ENCODE results near the gene PIP5K1B. TPM values are rescaled to one million over a fixed set of nuclear protein-coding genes. Genes with fewer than 3 reads are reported as not detected.

The PIP5K1B gene
- total RNA-seq, 2 donors from 2014 or later = 0.17 to 0.37 TPM

DNA sequence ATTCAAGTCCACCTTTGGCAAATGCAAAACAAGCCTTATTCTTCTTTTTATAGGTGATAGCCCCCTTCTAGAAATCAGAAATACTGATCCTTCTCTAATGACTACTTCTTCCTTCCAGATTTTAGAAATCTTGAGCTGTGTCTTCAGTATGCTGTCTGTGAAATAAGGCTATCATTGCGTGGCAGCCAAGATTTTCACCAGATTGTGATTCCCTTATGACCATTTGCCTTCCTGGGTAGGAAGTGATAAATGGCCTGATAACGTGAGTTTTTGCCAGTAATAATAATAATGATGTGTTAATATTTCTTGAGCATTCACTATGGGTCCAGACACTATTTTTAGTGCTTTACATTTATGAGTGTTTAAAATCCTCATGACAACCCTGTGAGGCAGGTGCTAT is 80.9 kb downstream of the PIP5K1B start:
- Mint-ChIP-seq H3K9me3 (no peaks in the 10 kb centered on the region), H3K27me3 (no peaks in the 10 kb centered on the region), H3K4me3 (no peak overlapping the region), H3K4me1 (no peaks in the 10 kb centered on the region), H3K27ac (no peak overlapping the region), H3K36me3 (ENCODE audit: low read depth) (no peaks in the 10 kb centered on the region)
- ATAC-seq (replicated peaks) = no peak

DNA sequence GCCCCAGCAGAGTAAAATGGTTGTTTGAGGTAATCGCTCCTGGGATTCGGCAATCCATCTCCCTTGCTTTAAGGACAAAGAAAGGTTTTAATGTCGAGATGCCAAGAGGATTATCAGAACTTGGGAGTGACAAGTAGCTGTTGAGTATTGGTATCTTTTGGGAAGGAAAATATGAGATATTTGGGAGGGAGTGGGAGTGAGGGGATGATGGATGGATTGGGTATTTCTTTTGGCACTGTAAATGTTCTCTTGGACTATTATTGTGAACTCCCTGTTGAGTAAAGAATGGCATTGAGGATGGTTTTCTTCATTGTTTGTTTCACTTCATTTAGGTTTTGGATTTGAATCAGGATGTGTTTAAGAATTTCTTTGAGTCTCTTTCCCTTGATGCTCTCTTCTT is 86.1 kb downstream of the PIP5K1B start:
- Mint-ChIP-seq H3K4me1 (no peaks in the 10 kb centered on the region), H3K36me3 (ENCODE audit: low read depth) (no peaks in the 10 kb centered on the region), H3K27ac (no peak overlapping the region), H3K9me3 (no peaks in the 10 kb centered on the region), H3K4me3 (no peak overlapping the region), H3K27me3 (no peaks in the 10 kb centered on the region)
- no peak for ATAC-seq (replicated peaks)

DNA sequence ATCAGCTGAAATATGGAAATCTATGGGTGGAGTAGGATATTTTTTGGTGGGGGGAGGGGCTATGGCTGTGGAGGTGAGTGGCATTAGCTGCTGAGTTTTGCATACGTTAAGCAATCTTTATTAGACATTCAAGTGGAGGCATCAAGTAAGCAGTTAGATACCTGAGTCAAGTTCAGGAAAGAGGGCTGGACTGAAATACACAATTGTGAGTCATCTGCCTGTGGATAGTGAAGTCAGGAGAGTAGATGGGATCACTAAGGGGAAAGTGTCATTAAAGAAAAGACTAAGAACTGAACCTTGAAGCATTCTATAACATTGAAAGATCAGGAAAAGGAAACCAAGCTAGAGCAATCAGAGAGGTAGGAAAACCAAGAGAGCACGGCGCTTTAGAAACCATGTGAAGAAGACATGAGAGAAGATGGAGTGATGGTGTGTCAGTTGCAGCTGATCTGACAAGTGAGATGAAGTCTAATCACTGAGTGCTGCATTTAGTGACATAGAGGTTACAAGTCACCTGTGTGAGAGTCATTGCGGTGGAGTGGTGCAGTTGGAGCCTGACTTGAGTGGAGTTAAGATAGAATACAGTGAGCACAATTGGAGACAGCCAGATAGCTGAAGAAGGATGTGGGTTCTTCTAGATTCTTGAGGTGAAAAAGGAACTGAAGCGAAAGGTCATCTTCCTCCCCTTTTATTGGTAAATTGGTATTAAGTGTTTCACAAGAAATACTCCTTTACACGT is 88.7 kb downstream of the PIP5K1B start:
- Mint-ChIP-seq H3K27ac (no peak overlapping the region), H3K36me3 (ENCODE audit: low read depth) (no peaks in the 10 kb centered on the region), H3K4me1 (no peaks in the 10 kb centered on the region), H3K27me3 (peaks cover 17% of the 10 kb centered on the region), H3K9me3 (no peaks in the 10 kb centered on the region), H3K4me3 (no peak overlapping the region)
- ATAC-seq (replicated peaks) = peak; percentile 23

- H3K4me1 Mint-ChIP-seq = no peaks in the 10 kb centered on the region
- H3K27me3 Mint-ChIP-seq = peaks cover 21% of the 10 kb centered on the region
- H3K9me3 Mint-ChIP-seq = no peaks in the 10 kb centered on the region
- H3K36me3 Mint-ChIP-seq (ENCODE audit: low read depth) = no peaks in the 10 kb centered on the region
- no peak for ATAC-seq (replicated peaks)
- no peak overlapping the region for H3K4me3 Mint-ChIP-seq
- no peak overlapping the region for H3K27ac Mint-ChIP-seq
Measured at GRCh38 chr9:68794898-68795297, 89.9 kb downstream of the PIP5K1B start.

GRCh38 chr9:68795411-68795810 is 90.4 kb downstream of the PIP5K1B start:
- H3K9me3 Mint-ChIP-seq = no peaks in the 10 kb centered on the region
- no peaks in the 10 kb centered on the region for H3K4me1 Mint-ChIP-seq
- no peak for ATAC-seq (replicated peaks)
- no peaks in the 10 kb centered on the region for H3K36me3 Mint-ChIP-seq (ENCODE audit: low read depth)
- no peak overlapping the region for H3K4me3 Mint-ChIP-seq
- H3K27me3 Mint-ChIP-seq = peaks cover 21% of the 10 kb centered on the region
- no peak overlapping the region for H3K27ac Mint-ChIP-seq

GRCh38 chr9:68797116-68797515 is 92.1 kb downstream of the PIP5K1B start:
- H3K36me3 Mint-ChIP-seq (ENCODE audit: low read depth) = no peaks in the 10 kb centered on the region
- H3K4me3 Mint-ChIP-seq = no peak overlapping the region
- peaks cover 21% of the 10 kb centered on the region for H3K27me3 Mint-ChIP-seq
- ATAC-seq (replicated peaks) = no peak
- no peaks in the 10 kb centered on the region for H3K9me3 Mint-ChIP-seq
- H3K27ac Mint-ChIP-seq = no peak overlapping the region
- H3K4me1 Mint-ChIP-seq = no peaks in the 10 kb centered on the region

- ATAC-seq (replicated peaks) = no peak
- Mint-ChIP-seq H3K27ac (no peak overlapping the region), H3K27me3 (peaks cover 21% of the 10 kb centered on the region)
Measured at GRCh38 chr9:68798423-68798822, 93.4 kb downstream of the PIP5K1B start.

GRCh38 chr9:68800836-68801235 is 95.8 kb downstream of the PIP5K1B start:
- H3K27ac Mint-ChIP-seq = no peak overlapping the region
- H3K4me1 Mint-ChIP-seq = no peaks in the 10 kb centered on the region
- H3K9me3 Mint-ChIP-seq = no peaks in the 10 kb centered on the region
- no peak for ATAC-seq (replicated peaks)
- H3K36me3 Mint-ChIP-seq (ENCODE audit: low read depth) = no peaks in the 10 kb centered on the region
- peaks cover 21% of the 10 kb centered on the region for H3K27me3 Mint-ChIP-seq
- H3K4me3 Mint-ChIP-seq = no peak overlapping the region

More at GRCh38 chr9:68798423-68798822, 93.4 kb downstream of the PIP5K1B start:
- no peak overlapping the region for H3K4me3 Mint-ChIP-seq
- H3K4me1 Mint-ChIP-seq = no peaks in the 10 kb centered on the region
- H3K36me3 Mint-ChIP-seq (ENCODE audit: low read depth) = no peaks in the 10 kb centered on the region
- H3K9me3 Mint-ChIP-seq = no peaks in the 10 kb centered on the region

DNA sequence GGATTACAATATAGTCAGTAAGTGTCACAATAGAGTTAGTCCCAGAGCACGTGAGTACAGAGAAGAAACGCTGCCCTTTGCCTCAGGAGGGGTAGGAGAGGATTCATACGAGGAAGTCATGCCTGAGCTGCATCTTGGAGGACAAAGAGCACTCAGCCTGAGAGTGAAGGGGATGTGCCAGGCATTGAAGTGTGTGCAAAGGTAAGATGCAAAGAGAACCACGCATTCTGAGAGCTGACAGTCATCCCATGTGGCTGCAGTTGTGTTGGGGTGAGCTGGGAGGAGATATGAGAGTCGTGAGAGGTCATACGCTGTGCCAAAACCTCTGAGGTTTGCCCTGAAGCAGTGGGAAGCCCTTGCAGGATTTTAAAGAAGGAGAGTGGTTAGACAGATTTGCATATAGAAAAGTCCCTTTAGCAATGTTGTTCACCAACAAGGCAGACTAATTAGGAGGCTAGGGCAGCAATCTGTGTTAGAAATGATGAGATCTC is 97.5 kb downstream of the PIP5K1B start:
- ATAC-seq (replicated peaks) = peak; percentile 98
- H3K27ac Mint-ChIP-seq = no peak overlapping the region
- no peak overlapping the region for H3K4me3 Mint-ChIP-seq

DNA sequence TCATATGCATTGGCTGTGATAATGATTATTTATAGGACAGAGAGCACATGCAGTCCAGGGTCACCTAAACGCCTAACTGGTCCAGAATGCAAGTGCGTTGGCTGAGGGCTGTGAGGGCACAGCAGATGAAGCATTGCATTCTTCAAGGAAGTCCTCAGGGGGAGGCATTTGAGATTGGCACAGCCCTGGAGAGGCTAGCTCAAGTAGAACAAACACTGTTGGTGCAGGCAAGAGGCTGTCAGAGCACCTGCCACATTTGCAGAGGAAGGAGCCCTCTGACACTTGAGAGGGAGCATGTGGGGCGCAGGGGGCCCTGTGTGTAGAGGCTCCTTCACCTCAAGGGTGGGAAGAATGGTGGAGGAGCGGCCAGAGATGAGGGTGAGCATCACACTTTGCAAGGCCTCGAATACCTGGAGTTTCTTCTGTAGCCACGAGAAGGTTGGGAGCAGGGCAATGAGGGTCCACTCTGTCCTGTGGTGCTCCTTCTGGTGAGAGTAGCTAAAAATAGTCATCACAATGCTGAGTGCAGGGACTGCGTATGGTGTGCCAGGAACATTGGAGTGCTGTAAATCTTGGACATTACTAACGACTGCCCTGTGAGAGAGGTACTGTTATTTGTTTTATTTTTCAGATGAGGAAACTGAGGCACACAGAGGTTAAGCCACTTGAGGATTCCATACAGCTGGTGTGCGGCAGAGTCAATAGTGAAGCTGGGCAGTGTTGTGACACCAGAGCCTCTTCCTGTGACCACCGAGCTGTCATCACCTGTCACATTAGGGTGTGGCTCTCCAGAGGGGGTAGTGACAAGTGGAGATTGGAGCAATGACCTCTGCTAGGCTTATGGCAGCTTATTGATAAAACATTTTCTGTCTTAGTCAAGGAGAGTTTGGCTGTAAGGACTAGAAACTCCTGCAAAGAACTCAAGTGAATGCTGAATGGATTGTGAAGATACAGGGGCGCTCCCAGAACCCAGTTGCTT is 100.2 kb downstream of the PIP5K1B start:
- no peak overlapping the region for H3K4me3 Mint-ChIP-seq
- no peak for ATAC-seq (replicated peaks)
- peaks cover 3% of the 10 kb centered on the region for H3K27me3 Mint-ChIP-seq
- no peak overlapping the region for H3K27ac Mint-ChIP-seq
- H3K36me3 Mint-ChIP-seq (ENCODE audit: low read depth) = no peaks in the 10 kb centered on the region
- H3K9me3 Mint-ChIP-seq = no peaks in the 10 kb centered on the region
- no peaks in the 10 kb centered on the region for H3K4me1 Mint-ChIP-seq

More for the DNA sequence above, 97.5 kb downstream of the PIP5K1B start:
- Mint-ChIP-seq H3K36me3 (ENCODE audit: low read depth) (no peaks in the 10 kb centered on the region), H3K9me3 (no peaks in the 10 kb centered on the region), H3K27me3 (peaks cover 11% of the 10 kb centered on the region), H3K4me1 (no peaks in the 10 kb centered on the region)

GRCh38 chr9:68805890-68806517 is 101.0 kb downstream of the PIP5K1B start:
- ATAC-seq (replicated peaks) = no peak
- Mint-ChIP-seq H3K4me1 (no peaks in the 10 kb centered on the region), H3K4me3 (no peak overlapping the region), H3K9me3 (no peaks in the 10 kb centered on the region), H3K36me3 (ENCODE audit: low read depth) (no peaks in the 10 kb centered on the region), H3K27me3 (peaks cover 3% of the 10 kb centered on the region), H3K27ac (no peak overlapping the region)

GRCh38 chr9:68808338-68808890 is 103.4 kb downstream of the PIP5K1B start:
- no peaks in the 10 kb centered on the region for H3K9me3 Mint-ChIP-seq
- no peak overlapping the region for H3K27ac Mint-ChIP-seq
- H3K4me1 Mint-ChIP-seq = no peaks in the 10 kb centered on the region
- H3K36me3 Mint-ChIP-seq (ENCODE audit: low read depth) = no peaks in the 10 kb centered on the region
- no peak overlapping the region for H3K4me3 Mint-ChIP-seq
- ATAC-seq (replicated peaks) = no peak
- peaks cover 17% of the 10 kb centered on the region for H3K27me3 Mint-ChIP-seq

DNA sequence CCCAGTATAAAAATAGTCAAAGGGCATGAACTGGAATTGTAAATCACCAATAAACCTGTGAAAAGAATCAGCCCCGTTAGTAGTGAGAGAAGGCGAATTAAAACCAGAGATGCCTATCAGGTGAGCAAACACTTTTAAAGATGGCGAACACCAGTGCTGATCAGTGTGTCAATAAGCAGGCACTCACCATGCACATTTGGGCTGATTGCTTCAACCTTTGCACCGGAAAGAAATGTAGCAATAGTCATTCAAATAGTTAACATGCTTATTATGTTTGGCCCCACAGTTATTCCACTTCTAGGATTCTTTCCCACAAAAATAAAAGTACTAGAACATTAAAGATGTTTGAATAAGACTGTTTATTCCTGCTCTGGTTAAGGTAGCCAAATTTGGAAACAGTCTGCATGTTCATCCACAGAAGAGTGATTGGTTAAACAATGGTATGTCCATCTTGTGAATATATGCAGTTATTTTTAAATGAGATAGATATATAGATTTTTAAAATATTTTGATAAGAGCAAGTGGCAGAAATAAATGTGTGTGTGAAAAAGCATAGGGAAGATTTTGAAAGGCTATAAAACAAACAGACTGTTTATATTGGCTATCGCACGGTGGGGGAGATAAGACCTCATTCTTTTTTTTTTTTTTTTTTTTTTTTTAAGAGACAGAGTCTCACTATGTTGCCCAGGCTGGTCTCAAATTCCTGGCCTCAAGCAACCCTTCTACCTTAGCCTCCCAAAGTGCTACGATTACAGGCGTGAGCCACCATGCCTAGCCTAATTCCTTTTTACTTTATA is 112.2 kb downstream of the PIP5K1B start:
- H3K36me3 Mint-ChIP-seq (ENCODE audit: low read depth) = no peaks in the 10 kb centered on the region
- H3K27ac Mint-ChIP-seq = no peak overlapping the region
- no peak for ATAC-seq (replicated peaks)

More for the DNA sequence above, 112.2 kb downstream of the PIP5K1B start:
- H3K4me3 Mint-ChIP-seq = no peak overlapping the region
- H3K4me1 Mint-ChIP-seq = no peaks in the 10 kb centered on the region
- H3K9me3 Mint-ChIP-seq = no peaks in the 10 kb centered on the region
- peaks cover 20% of the 10 kb centered on the region for H3K27me3 Mint-ChIP-seq

All from activated T-helper 17 cell treated with anti-CD3 and anti-CD28 coated beads, Interleukin-2, amount 50 U/mL, for 72 hours (primary cell).